ENCODE results near the gene FAM83B.

FAM83B gene

DNA sequence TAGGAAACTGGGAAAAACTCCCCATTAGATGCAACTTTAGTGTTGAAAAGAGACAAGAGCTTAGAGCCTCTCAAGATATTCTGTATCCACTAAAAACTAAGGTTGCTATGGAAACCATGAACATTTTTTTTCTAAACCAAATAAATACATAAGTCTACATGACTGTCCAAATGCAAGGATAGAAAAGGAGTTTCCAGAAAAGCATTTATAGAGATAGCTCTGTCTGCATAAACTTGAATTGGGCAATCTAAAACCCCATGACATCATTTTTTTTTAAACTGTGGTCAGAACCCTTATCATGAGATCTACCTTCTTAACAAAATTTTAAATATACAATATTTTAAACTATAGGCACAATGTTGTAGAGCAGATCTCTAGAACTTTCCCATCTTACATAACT is 36.4 kb upstream of the FAM83B start:
- TF ChIP-seq, protein P1, sequence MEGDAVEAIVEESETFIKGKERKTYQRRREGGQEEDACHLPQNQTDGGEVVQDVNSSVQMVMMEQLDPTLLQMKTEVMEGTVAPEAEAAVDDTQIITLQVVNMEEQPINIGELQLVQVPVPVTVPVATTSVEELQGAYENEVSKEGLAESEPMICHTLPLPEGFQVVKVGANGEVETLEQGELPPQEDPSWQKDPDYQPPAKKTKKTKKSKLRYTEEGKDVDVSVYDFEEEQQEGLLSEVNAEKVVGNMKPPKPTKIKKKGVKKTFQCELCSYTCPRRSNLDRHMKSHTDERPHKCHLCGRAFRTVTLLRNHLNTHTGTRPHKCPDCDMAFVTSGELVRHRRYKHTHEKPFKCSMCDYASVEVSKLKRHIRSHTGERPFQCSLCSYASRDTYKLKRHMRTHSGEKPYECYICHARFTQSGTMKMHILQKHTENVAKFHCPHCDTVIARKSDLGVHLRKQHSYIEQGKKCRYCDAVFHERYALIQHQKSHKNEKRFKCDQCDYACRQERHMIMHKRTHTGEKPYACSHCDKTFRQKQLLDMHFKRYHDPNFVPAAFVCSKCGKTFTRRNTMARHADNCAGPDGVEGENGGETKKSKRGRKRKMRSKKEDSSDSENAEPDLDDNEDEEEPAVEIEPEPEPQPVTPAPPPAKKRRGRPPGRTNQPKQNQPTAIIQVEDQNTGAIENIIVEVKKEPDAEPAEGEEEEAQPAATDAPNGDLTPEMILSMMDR (IDR thresholded peaks at IDR 0.05), result no peak

DNA sequence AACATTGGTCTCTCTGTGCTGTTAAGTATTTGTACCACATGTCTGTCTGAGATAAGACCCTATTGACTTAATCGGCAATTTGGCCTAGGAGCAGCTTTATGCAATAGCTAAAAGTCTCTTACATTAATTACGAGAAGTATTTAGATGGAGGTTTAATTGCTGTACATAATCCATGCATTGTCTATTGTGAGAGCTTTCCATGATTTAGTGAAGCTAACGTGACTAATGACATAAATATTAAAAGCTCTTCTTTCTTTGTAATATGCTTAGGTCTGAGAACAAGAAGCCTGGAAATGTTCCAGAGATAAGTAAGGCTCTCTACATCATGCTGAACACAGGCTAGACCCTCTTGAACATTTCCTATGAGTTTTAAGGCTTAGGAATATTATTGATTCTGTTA is 32.7 kb upstream of the FAM83B start:
- TF ChIP-seq, protein P1 (IDR thresholded peaks at IDR 0.05), result no peak

DNA sequence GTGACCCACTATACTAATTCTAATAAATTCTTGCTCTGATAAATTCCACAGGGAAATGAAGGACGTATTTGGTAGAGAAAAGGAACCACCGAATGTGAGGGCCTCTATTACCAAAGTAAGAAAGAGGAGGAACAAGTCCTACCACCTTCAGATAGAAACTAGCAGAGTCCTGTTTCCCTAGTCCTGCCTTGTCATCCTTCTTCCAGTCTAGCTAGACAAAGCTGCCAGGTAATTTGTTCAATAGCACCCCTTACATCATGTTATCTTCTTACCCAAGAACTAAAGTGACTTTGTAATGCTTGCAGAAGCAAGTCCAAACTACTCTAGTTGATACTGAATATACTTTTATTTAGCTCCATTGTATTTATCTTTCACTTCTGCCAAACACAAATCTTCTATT is 29.3 kb upstream of the FAM83B start:
- TF ChIP-seq, protein P1 (IDR thresholded peaks at IDR 0.05), result no peak

DNA sequence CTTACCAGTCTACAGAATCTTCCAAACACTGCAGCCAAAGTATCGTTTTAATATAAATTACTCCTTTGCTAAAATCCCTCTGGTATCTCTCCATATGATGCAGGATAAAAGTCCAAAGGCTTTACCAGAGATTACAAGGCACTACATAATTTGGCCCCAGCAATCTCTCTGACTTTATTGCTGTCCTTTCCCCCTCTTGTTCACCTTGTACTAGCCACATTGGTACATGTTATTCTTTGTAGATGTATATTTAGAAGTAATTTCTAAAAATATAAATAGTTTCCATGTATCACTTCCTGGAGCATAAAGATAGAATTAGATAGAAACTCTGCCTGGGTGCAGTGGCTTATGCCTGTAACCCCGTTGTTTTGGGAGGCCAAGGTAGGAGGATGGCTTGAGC is 28.7 kb upstream of the FAM83B start:
- TF ChIP-seq, protein P1 (IDR thresholded peaks at IDR 0.05), result no peak

DNA sequence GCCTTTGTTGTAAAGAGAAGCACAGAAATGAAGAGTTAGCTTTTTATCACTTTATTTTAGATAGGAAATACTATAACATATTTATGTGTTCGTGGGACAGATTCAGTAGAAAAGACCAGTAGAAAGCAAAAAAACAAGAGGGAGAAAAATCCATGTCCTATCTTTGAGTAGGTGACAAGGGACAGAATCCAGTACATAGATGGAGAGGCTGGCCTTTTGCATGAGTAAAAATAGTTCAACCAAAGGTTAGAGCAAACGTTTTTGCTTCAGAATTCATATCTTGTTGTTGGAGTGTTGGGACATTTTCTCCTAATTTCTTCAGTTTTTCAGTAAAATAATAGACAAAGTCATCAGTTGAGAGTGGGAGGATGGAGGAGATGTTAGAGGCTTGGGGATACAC is 19.6 kb upstream of the FAM83B start:
- TF ChIP-seq, protein P1 (IDR thresholded peaks at IDR 0.05), result no peak

DNA sequence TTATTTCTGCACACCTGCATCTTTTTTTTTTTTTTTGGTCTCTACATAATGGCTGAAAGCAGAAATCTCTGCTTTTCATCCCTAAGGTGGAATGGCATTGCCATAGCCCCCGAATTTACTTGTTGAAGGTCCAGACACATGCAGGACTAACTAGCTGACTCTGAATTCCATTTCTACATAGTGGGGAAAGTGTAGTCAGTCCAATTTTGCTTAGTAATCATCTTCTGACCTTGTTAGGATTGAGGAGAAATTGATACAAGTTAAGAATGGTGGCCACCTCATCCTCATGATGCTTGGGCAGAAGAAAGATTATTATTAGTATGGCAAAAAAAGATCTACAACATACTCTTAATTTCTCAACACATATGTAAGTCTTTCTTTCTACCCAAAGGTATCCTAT is 16.4 kb upstream of the FAM83B start:
- TF ChIP-seq, protein P1 (IDR thresholded peaks at IDR 0.05), result no peak

DNA sequence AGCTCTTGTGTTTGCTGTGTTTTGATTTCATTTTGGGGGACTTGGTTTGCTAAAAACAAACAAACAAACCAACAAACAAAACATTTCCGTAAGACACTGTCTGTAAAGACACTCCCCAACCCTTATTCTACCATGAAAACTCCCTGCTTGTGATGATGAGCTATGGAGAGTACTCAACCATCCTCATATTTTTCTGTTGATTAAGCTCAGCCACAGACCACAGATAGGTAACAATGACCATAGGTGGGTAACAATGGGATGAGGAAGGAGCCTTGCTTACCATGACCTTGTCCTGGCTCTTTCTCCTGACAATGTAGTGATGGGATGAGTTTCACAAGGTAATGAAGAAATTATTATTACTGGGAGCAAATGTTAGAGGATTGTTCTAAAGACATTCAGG is 11.4 kb upstream of the FAM83B start:
- TF ChIP-seq, protein P1 (IDR thresholded peaks at IDR 0.05), result no peak
